HEK293T (cell line): ENCODE data around the gene SMPD3.

Source experiments
- BHLHE40 ChIP-seq: fragments of 450-650 bp; IDR thresholded peaks from 2 replicates; pipeline ENCODE4 v1.6.1; 2016; ENCODE audit warnings: mild to moderate bottlenecking, moderate library complexity, borderline replicate concordance
- ELF4 ChIP-seq: fragments of 450-650 bp; IDR thresholded peaks from 2 replicates; pipeline ENCODE4 v1.6.1; 2017; ENCODE audit warnings: antibody characterized with exemption
- FOXA1 ChIP-seq: fragments of 450-650 bp; IDR thresholded peaks from 2 replicates; pipeline ENCODE4 v1.6.1; 2016; ENCODE audit warnings: mild to moderate bottlenecking
- FOXK2 ChIP-seq: fragments of 450-650 bp; IDR thresholded peaks from 2 replicates; pipeline ENCODE4 v1.6.1; 2016; ENCODE audit warnings: mild to moderate bottlenecking
- FOXM1 ChIP-seq: fragments of 450-650 bp; IDR thresholded peaks from 2 replicates; pipeline ENCODE4 v1.6.1; 2017; ENCODE audit warnings: mild to moderate bottlenecking, borderline replicate concordance
- HDGF ChIP-seq: fragments of 450-650 bp; IDR thresholded peaks from 2 replicates; pipeline ENCODE4 v1.6.1; 2017; ENCODE audit warnings: antibody characterized with exemption, borderline replicate concordance
- L3MBTL2 ChIP-seq: fragments of 450-650 bp; conservative IDR thresholded peaks from 2 replicates; pipeline ENCODE4 v1.6.1; 2016; ENCODE audit warnings: mild to moderate bottlenecking
- LEF1 ChIP-seq: fragments of 450-650 bp; IDR thresholded peaks from 2 replicates; pipeline ENCODE4 v1.6.1; 2017; ENCODE audit warnings: mild to moderate bottlenecking, borderline replicate concordance
- NFRKB ChIP-seq: fragments of 450-650 bp; IDR thresholded peaks from 2 replicates; pipeline ENCODE4 v1.6.1; 2016; ENCODE audit warnings: mild to moderate bottlenecking, moderate library complexity
- SP1 ChIP-seq: fragments of 450-650 bp; IDR thresholded peaks from 2 replicates; pipeline ENCODE4 v1.6.1; 2017
- SUZ12 ChIP-seq: fragments of 450-650 bp; IDR thresholded peaks from 2 replicates; pipeline ENCODE4 v1.6.1; 2016; ENCODE audit warnings: mild to moderate bottlenecking
- TARDBP ChIP-seq: fragments of 450-650 bp; IDR thresholded peaks from 2 replicates; pipeline ENCODE4 v1.6.1; 2016
- ZNF384 ChIP-seq: fragments of 450-650 bp; IDR thresholded peaks from 2 replicates; pipeline ENCODE4 v1.6.1; 2016

GRCh38 chr16:68422396-68422960 lies 25.8 kb downstream of the SMPD3 start:
- TF ChIP-seq SP1 (no peak), NFRKB (no peak), FOXA1 (no peak), FOXM1 (no peak), HDGF (no peak), BHLHE40 (no peak), SUZ12 (no peak), LEF1 (no peak), ELF4 (no peak), FOXK2 (no peak), ZNF384 (no peak), TARDBP (no peak), L3MBTL2 (no peak)
